ENCODE measurements around the gene SORCS1. TPM values are rescaled to one million over a fixed set of nuclear protein-coding genes. Genes with fewer than 3 reads are reported as not detected.

Gene SORCS1
- total RNA-seq, 1 experiment from 2014 or later = 0.11 TPM

DNA sequence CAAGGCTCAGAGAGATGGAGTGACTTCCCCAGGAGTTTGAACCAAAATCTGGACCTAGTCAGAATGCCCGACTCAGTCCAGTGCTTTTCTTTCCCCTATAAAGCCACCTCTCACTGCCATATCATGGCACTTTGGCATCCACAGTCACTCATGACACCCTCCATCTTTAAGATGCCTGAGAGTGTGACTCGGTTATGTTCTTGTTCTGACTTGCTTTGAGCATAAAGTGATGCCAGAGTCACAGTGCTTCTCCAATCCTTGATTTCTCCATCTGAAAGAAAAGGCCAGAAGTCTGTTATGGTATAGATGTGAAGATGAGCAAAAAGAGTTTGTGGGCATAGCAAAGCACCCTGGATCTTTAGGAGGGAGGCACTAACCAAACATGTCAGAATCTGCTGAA lies 538.1 kb downstream of the SORCS1 start:
- H3K4me3 ChIP-seq (ENCODE audit: low read length) = no peak overlapping the region
- no peak for DNase-seq
- no peaks in the 10 kb centered on the region for H3F3A ChIP-seq (ENCODE audit: low read length, unreplicated experiment)
- no peak overlapping the region for H3K4me2 ChIP-seq (ENCODE audit: low read length)
- H3K36me3 ChIP-seq (ENCODE audit: low read depth, low read length) = no peaks in the 10 kb centered on the region
- no peaks in the 10 kb centered on the region for H3K27me3 ChIP-seq (ENCODE audit: low read length)
- H3K9me2 ChIP-seq (replicated peaks; ENCODE audit: low read length) = no peaks in the 10 kb centered on the region
- H3K9ac ChIP-seq (ENCODE audit: low read length) = no peak overlapping the region
- ChIA-PET POLR2A (ENCODE audit: unreplicated experiment) (no interaction called here), CTCF (no interaction called here)
- ATAC-seq = no peak
- no peaks in the 10 kb centered on the region for H4K20me1 ChIP-seq (ENCODE audit: low read length)
- intact Hi-C loops (cut with micrococcal nuclease) = no loop called here
- TF ChIP-seq, protein P1, sequence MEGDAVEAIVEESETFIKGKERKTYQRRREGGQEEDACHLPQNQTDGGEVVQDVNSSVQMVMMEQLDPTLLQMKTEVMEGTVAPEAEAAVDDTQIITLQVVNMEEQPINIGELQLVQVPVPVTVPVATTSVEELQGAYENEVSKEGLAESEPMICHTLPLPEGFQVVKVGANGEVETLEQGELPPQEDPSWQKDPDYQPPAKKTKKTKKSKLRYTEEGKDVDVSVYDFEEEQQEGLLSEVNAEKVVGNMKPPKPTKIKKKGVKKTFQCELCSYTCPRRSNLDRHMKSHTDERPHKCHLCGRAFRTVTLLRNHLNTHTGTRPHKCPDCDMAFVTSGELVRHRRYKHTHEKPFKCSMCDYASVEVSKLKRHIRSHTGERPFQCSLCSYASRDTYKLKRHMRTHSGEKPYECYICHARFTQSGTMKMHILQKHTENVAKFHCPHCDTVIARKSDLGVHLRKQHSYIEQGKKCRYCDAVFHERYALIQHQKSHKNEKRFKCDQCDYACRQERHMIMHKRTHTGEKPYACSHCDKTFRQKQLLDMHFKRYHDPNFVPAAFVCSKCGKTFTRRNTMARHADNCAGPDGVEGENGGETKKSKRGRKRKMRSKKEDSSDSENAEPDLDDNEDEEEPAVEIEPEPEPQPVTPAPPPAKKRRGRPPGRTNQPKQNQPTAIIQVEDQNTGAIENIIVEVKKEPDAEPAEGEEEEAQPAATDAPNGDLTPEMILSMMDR (conservative IDR thresholded peaks at IDR 0.05; ENCODE audit: low read depth, low read length) = no peak
- TF ChIP-seq EZH2phosphoT487 (IDR thresholded peaks at IDR 0.05; ENCODE audit: borderline replicate concordance, low read length) (no peak), EZH2 (IDR thresholded peaks at IDR 0.05; ENCODE audit: low read length, unreplicated experiment) (no peak)
- no TSS peak for BruUV-seq (replicated peaks)
- no peaks in the 10 kb centered on the region for H3K9me3 ChIP-seq (ENCODE audit: low read length)
- peaks cover 4% of the 10 kb centered on the region; the same call in 1 of the 2 replicates for H3K4me1 ChIP-seq (ENCODE audit: insufficient read depth, low read length)
- H2AFZ ChIP-seq (ENCODE audit: low read length) = no peak overlapping the region
- no peaks in the 10 kb centered on the region for H3K79me2 ChIP-seq (ENCODE audit: low read length)
- no peak overlapping the region for H3K27ac ChIP-seq (ENCODE audit: low read length)

DNA sequence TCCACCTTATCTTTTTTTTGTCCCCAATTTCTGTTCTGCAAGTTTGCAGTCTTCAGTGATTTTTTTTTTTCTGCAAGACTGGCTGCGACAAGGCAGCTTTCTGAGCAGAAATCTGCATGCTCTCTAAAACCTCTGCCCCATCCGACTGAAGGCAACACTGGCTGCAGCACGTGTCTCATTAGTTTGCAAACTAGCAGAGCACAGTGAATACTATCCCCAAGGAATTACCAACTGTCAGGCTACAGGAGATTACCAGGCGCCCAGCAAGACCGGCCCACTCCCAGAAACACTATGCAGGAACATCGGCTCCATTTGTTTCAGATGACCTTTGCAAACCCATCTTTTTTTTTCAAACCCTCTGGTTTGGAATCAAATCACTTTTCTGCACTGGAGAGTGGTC lies 538.8 kb downstream of the SORCS1 start:
- H3K4me2 ChIP-seq (ENCODE audit: low read length) = no peak overlapping the region
- no peaks in the 10 kb centered on the region for H3K36me3 ChIP-seq (ENCODE audit: low read depth, low read length)
- no peaks in the 10 kb centered on the region for H3K9me3 ChIP-seq (ENCODE audit: low read length)
- no peak overlapping the region for H2AFZ ChIP-seq (ENCODE audit: low read length)
- no peak overlapping the region for H3K9ac ChIP-seq (ENCODE audit: low read length)
- peaks cover 4% of the 10 kb centered on the region; the same call in 1 of the 2 replicates for H3K4me1 ChIP-seq (ENCODE audit: insufficient read depth, low read length)
- ChIA-PET POLR2A (ENCODE audit: unreplicated experiment) (no interaction called here), CTCF (no interaction called here)
- TF ChIP-seq EZH2phosphoT487 (IDR thresholded peaks at IDR 0.05; ENCODE audit: borderline replicate concordance, low read length) = no peak
- TF ChIP-seq, protein P1 (conservative IDR thresholded peaks at IDR 0.05; ENCODE audit: low read depth, low read length) = no peak
- TF ChIP-seq EZH2 (IDR thresholded peaks at IDR 0.05; ENCODE audit: low read length, unreplicated experiment) = no peak
- DNase-seq = no peak
- H3K4me3 ChIP-seq (ENCODE audit: low read length) = no peak overlapping the region
- H3K9me2 ChIP-seq (replicated peaks; ENCODE audit: low read length) = no peaks in the 10 kb centered on the region
- H3K79me2 ChIP-seq (ENCODE audit: low read length) = no peaks in the 10 kb centered on the region
- intact Hi-C loops (cut with micrococcal nuclease) = loop anchor here (2.0 kb wide), 1 partner anchor 57 kb away; no protein-coding TSS in a partner anchor
- H4K20me1 ChIP-seq (ENCODE audit: low read length) = no peaks in the 10 kb centered on the region
- H3F3A ChIP-seq (ENCODE audit: low read length, unreplicated experiment) = no peaks in the 10 kb centered on the region
- no peak for ATAC-seq
- H3K27ac ChIP-seq (ENCODE audit: low read length) = no peak overlapping the region
- BruUV-seq (replicated peaks) = no TSS peak
- H3K27me3 ChIP-seq (ENCODE audit: low read length) = no peaks in the 10 kb centered on the region

DNA sequence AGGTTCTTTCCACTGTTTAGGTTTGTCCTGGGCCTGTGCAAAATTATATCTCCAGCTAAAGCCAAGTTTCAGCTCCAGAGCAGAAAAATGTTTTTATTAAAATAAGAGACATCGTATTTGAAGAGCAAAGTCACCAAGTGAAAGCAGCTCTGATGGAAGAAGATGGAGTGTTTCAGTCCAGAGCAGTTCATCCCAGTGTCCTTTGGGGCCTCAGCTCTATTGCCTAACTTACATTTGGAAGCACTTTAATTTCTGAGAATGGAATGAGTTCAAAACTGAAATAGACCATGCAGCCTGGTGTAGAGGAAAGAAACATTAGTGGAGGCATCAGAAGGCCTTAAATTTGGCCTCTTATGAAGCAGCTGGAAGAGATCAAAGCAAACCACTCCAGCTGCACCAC lies 545.2 kb downstream of the SORCS1 start:
- Histone ChIP-seq H3K9me2 (replicated peaks; ENCODE audit: low read length) (no peaks in the 10 kb centered on the region), H3K36me3 (ENCODE audit: low read depth, low read length) (no peaks in the 10 kb centered on the region), H3K4me2 (ENCODE audit: low read length) (no peak overlapping the region), H3K79me2 (ENCODE audit: low read length) (no peaks in the 10 kb centered on the region), H3K27ac (ENCODE audit: low read length) (no peak overlapping the region), H3K9me3 (ENCODE audit: low read length) (no peaks in the 10 kb centered on the region), H2AFZ (ENCODE audit: low read length) (no peak overlapping the region), H3K9ac (ENCODE audit: low read length) (no peak overlapping the region), H3K27me3 (ENCODE audit: low read length) (no peaks in the 10 kb centered on the region), H4K20me1 (ENCODE audit: low read length) (no peaks in the 10 kb centered on the region), H3F3A (ENCODE audit: low read length, unreplicated experiment) (no peaks in the 10 kb centered on the region), H3K4me1 (ENCODE audit: insufficient read depth, low read length) (peaks cover 8% of the 10 kb centered on the region), H3K4me3 (ENCODE audit: low read length) (no peak overlapping the region)
- POLR2A ChIA-PET (ENCODE audit: unreplicated experiment) = no interaction called here
- no peak for TF ChIP-seq EZH2 (IDR thresholded peaks at IDR 0.05; ENCODE audit: low read length, unreplicated experiment)
- TF ChIP-seq, protein P1 (conservative IDR thresholded peaks at IDR 0.05; ENCODE audit: low read depth, low read length) = no peak
- intact Hi-C loops (cut with micrococcal nuclease) = no loop called here
- ATAC-seq (no peak), DNase-seq (no peak)
- CTCF ChIA-PET = no interaction called here
- no TSS peak for BruUV-seq (replicated peaks)
